Heart left ventricle (tissue), 13 donors: Measurements from ENCODE around the gene BICD2.

ENCODE experiments used
- POLR2A ChIP-seq, 2 donors: fragments of 450-650 bp; IDR thresholded peaks; one replicate each; pipeline ENCODE4 v1.6.1; 2017; ENCODE audit warnings: antibody characterized with exemption in 2 of 2, mild to moderate bottlenecking in 2 of 2, moderate library complexity in 2 of 2
- TF ChIP-seq, protein P1 (sequence below), 12 donors: fragments of 200-600 bp; sonication (generic) in 4 of 12; IDR thresholded peaks; one replicate each; pipeline versions ENCODE4 v1.5.0 to v1.8.0; 2018 to 2022; ENCODE audit warnings: antibody characterized with exemption in 12 of 12, mild to moderate bottlenecking in 5 of 12
- donor health status: ischemic (EF 13 %, LVEDD 7.1; RV severe dilation, severe dysfunction).
- donor health status: DM: no; HTN: yes; CAD: no.
- donor health status: DM: no; HTN: no; CAD: no.
- donor health status: ischemic (EF 25% LVEDD 6.9; RV normal size, moderate dysfunction).
- donor health status: ischemic (EF 25% LVEDD 5.7; RV mildly dilated, moderate dysfunction).
- donor health status: ischemic (EF 35%, LVEDD 5.7; RV mildly dilated, moderate dysfunction).
- donor health status: nonischemic (EF 11% LVEDD 7.7; RV severe dilation, severe dysfunction).
- donor health status: DM: yes; HTN: yes; CAD: no.
- donor health status: PGD.
- donor health status: ischemic (EF 29% LVEDD 5.4; RV normal size, mild dysfunction).
- donor health status: nonischemic (EF 23%, LVEDD 6.1; RV moderate dilation, normal function).

GRCh38 chr9:92722386-92723298 is 42.0 kb downstream of the BICD2 start:
- TF ChIP-seq, protein P1, sequence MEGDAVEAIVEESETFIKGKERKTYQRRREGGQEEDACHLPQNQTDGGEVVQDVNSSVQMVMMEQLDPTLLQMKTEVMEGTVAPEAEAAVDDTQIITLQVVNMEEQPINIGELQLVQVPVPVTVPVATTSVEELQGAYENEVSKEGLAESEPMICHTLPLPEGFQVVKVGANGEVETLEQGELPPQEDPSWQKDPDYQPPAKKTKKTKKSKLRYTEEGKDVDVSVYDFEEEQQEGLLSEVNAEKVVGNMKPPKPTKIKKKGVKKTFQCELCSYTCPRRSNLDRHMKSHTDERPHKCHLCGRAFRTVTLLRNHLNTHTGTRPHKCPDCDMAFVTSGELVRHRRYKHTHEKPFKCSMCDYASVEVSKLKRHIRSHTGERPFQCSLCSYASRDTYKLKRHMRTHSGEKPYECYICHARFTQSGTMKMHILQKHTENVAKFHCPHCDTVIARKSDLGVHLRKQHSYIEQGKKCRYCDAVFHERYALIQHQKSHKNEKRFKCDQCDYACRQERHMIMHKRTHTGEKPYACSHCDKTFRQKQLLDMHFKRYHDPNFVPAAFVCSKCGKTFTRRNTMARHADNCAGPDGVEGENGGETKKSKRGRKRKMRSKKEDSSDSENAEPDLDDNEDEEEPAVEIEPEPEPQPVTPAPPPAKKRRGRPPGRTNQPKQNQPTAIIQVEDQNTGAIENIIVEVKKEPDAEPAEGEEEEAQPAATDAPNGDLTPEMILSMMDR (IDR thresholded peaks at IDR 0.05), result no peak
- TF ChIP-seq POLR2A (IDR thresholded peaks at IDR 0.05), result no peak
